Forelimb muscle (tissue), 1 donor: ENCODE data around the gene SLC25A43. TPM values are rescaled to one million over a fixed set of nuclear protein-coding genes. Genes with fewer than 3 reads are reported as not detected.

Experiments
- DNase-seq: peaks from one replicate; pipeline ENCODE4 v3.0.0-alpha.2; 2013; ENCODE audit warnings: low read depth
- polyA plus RNA-seq: library from polyadenylated mRNA; unstranded; fragments of 120-200 nt; gene quantifications from one replicate; pipeline ENCODE4 v1.2.1, GENCODE V29; 2013; ENCODE audit not compliant: insufficient read length

SLC25A43 gene
- polyA plus RNA-seq, 1 donor = 8.3 TPM

- DNase-seq = no peak
Measured at GRCh38 chrX:119495734-119496726, 96.9 kb downstream of the SLC25A43 start.

- no peak for DNase-seq
Measured at GRCh38 chrX:119497185-119497584, 98.0 kb downstream of the SLC25A43 start.

DNA sequence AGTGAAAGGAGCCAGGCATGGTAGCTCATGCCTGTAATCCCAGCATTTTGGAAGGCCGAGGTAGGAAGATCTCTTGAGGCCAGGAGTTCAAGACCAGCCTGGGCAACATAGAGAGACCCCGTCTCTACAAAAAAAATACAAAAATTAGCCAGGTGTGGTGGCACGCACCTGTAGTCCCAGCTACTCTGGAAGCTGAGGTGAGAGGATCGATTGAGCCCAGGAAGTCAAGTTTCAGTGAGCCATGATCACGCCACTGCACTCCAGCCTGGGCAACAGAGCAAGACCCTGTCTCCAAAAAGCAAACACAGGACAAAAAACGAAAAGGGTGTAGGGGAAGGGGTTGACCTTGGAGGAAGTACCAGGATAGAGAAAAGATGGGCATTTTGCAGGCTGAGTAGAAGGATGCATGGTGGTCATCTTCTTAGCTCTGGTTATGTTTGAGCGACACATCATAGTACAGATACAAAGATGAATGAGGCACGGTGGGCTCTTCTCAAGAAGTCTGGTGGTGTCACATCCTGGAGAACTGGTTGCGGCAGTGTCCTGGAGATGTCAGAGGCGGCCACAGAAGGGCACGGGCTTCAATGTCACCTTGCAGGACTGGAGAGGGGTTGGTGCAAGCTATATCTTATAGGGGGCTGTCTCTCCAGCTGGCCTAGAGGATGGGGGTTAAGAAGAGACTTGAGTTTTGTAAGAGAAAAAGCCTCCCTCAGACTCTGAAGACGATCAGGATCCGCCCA lies 101.1 kb downstream of the SLC25A43 start:
- no peak for DNase-seq

DNA sequence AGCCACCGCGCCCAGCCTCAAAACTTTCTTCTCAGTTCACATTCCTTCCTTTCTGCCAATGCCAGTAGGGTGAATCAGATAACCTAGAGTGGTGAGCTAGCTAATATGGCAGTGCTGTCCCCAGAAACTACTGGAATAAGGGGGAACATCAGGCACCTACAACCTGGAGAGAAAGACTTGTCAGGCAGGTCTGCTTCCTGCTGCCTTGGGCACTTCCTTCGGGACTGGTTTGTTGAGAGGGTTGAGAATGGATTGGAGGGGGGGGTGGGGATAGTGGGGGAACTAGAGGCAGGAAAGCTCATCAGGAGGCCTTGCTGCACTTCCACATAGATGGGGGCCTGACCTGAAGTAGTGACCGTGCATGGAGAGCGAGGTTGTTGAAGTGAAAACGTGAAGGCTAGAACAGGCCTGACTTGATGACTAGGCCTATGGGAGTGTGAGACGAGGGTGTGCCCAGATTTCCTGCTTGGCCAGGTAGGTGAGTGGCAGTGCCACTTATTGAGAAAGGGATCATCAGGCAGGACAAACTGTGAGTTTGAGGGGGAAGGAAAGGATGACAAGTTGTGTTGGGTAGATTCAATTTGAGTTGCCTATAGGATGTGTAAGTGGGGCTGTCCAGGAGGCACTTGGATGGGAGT lies 102.5 kb downstream of the SLC25A43 start:
- DNase-seq = no peak

- DNase-seq = no peak
Measured at GRCh38 chrX:119502727-119503483, 103.8 kb downstream of the SLC25A43 start.

DNA sequence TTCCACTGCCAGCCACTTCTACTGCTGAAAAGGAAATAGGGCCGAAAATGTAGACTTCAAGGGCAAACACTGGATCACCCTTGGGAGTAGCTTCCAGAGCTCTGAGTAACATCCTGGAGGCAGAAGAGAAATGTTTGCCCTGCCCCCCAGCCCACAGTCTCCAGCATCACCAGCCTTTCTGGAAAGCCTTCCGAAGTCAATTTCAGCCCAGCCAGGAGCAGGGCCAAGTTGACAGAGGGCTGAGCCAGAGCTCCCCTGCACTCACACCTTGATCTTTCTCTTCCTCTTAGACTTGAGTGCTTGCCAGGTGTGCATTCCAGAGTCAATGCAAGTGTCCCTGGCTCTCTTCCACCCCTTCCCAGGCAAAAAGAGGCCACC lies 104.3 kb downstream of the SLC25A43 start:
- no peak for DNase-seq

Other genes starting within 250 kb of the SLC25A43 start
- 74.2 TPM for gene PGRMC1, start 163.1 kb upstream of the SLC25A43 start, polyA plus RNA-seq
- gene SLC25A5, start 69.1 kb downstream of the SLC25A43 start, polyA plus RNA-seq = 154 TPM
- 18.1 TPM for gene STEEP1, start 166.1 kb downstream of the SLC25A43 start, polyA plus RNA-seq
- gene UBE2A, start 175.2 kb downstream of the SLC25A43 start, polyA plus RNA-seq = 60.1 TPM
- 7.1 TPM for gene NKRF, start 207.1 kb downstream of the SLC25A43 start, polyA plus RNA-seq